NAMALWA (cell line): ENCODE data around the gene PLRG1.

Experiments used
- DNase-seq: peaks from one replicate; pipeline ENCODE4 v3.0.0-alpha.2; 2015; ENCODE audit warnings: low spot score

PLRG1 gene

GRCh38 chr4:154573190-154573870 is 23.1 kb upstream of the PLRG1 start:
- DNase-seq: no peak

- no peak for DNase-seq
Observed at GRCh38 chr4:154569584-154569983, 19.4 kb upstream of the PLRG1 start.

- DNase-seq: no peak
Observed at GRCh38 chr4:154569028-154569427, 18.8 kb upstream of the PLRG1 start.

GRCh38 chr4:154566639-154567204 is 16.5 kb upstream of the PLRG1 start:
- DNase-seq: no peak

GRCh38 chr4:154565704-154566103 is 15.5 kb upstream of the PLRG1 start:
- DNase-seq: no peak

GRCh38 chr4:154564311-154564710 is 14.1 kb upstream of the PLRG1 start:
- DNase-seq: no peak

GRCh38 chr4:154562697-154563254 is 12.6 kb upstream of the PLRG1 start, which contains the start of gene FGB:
Gene FGB, plus strand, starts transcription at chr4:154563011. Its CDS starts 8 bp downstream, at chr4:154563019.
- no peak for DNase-seq

- DNase-seq: no peak
Observed at GRCh38 chr4:154560824-154561231, 10.6 kb upstream of the PLRG1 start.

GRCh38 chr4:154560419-154560801 is 10.2 kb upstream of the PLRG1 start:
- DNase-seq: no peak

- peak; percentile 60 for DNase-seq
Observed at GRCh38 chr4:154559494-154560418, 9.6 kb upstream of the PLRG1 start.

- DNase-seq: no peak
Observed at GRCh38 chr4:154559141-154559493, 8.9 kb upstream of the PLRG1 start.

GRCh38 chr4:154551872-154552686 is 1.9 kb upstream of the PLRG1 start:
- DNase-seq: peak; percentile 87

- DNase-seq: no peak
Observed at GRCh38 chr4:154545689-154546088, 4.5 kb downstream of the PLRG1 start.

- DNase-seq: no peak
Observed at GRCh38 chr4:154542271-154542879, 7.8 kb downstream of the PLRG1 start.

GRCh38 chr4:154534296-154534695 is 15.9 kb downstream of the PLRG1 start:
- DNase-seq: no peak

GRCh38 chr4:154529728-154530519 is 20.3 kb downstream of the PLRG1 start:
- no peak for DNase-seq

- DNase-seq: no peak
Observed at GRCh38 chr4:154528869-154529268, 21.3 kb downstream of the PLRG1 start.

- DNase-seq: no peak
Observed at GRCh38 chr4:154527308-154527707, 22.9 kb downstream of the PLRG1 start.

- DNase-seq: peak; percentile 16
Observed at GRCh38 chr4:154526151-154526550, 24.0 kb downstream of the PLRG1 start.

GRCh38 chr4:154521607-154522006 is 28.6 kb downstream of the PLRG1 start:
- DNase-seq: no peak
